Measurements from ENCODE around the gene ANKRD11. TPM values are rescaled to one million over a fixed set of nuclear protein-coding genes. Genes with fewer than 3 reads are reported as not detected.

Gene ANKRD11
- 47.0 and 54.2 TPM in 2 replicates for total RNA-seq (2014; rRNA removed; shearing (Covaris generic))
- 165 and 194 TPM in 2 replicates for polyA plus RNA-seq (2015; cell fraction: cytosol; rRNA removed)
- polyA plus RNA-seq (2015; cell fraction: nucleus; rRNA removed): 144 and 168 TPM in 2 replicates

- in situ Hi-C loops (cut with HindIII; ENCODE audit: low pct_unique_long_range_greater_than_20kb, low sequenced_read_pairs): no loop called here
Observed at GRCh38 chr16:89490439-89491237, at the start of gene ANKRD11. Gene ANKRD11, minus strand, starts transcription at chr16:89490561. Its CDS starts 173,542 bp downstream, at chr16:89317019.

GRCh38 chr16:89538286-89538685 lies 47.9 kb upstream of the ANKRD11 start:
- in situ Hi-C loops (cut with HindIII; ENCODE audit: low pct_unique_long_range_greater_than_20kb, low sequenced_read_pairs): no loop called here
- no peak for DNase-seq (ENCODE audit: low read depth, low spot score)

More at GRCh38 chr16:89490439-89491237, at the start of gene ANKRD11:
- DNase-seq (ENCODE audit: low read depth, low spot score): peak; percentile 99

GRCh38 chr16:89537549-89537925 lies 47.2 kb upstream of the ANKRD11 start:
- in situ Hi-C loops (cut with HindIII; ENCODE audit: low pct_unique_long_range_greater_than_20kb, low sequenced_read_pairs): no loop called here
- no peak for DNase-seq (ENCODE audit: low read depth, low spot score)

GRCh38 chr16:89536886-89537548 lies 46.7 kb upstream of the ANKRD11 start:
- in situ Hi-C loops (cut with HindIII; ENCODE audit: low pct_unique_long_range_greater_than_20kb, low sequenced_read_pairs): no loop called here

GRCh38 chr16:89536371-89536770 lies 46.0 kb upstream of the ANKRD11 start:
- no peak for DNase-seq (ENCODE audit: low read depth, low spot score)
- in situ Hi-C loops (cut with HindIII; ENCODE audit: low pct_unique_long_range_greater_than_20kb, low sequenced_read_pairs): no loop called here

More at GRCh38 chr16:89536886-89537548, 46.7 kb upstream of the ANKRD11 start:
- DNase-seq (ENCODE audit: low read depth, low spot score): no peak

DNA sequence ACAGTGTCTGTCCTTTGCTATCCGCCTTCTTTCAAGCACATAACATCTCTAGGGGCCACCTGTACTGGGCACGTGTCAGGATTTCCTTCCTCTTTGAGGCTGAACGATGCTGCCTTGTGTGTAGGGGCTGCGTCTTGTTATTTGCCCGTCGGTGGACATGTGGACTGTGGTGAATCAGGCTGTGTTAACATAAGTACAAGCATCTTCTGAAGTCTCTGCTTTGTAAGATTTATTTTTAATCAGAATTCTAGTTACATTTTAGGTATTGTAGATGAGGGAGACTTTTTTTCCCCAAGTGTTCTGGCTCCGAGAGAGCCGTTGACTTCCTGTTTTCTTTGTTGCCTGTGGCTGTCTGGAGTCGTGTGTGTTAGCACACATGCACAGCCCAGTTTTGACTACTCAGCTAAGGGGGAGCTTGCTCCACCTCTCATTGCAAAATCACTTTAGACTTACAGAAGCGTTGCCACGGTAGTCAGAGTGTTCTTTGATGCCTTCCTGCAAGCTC lies 43.9 kb upstream of the ANKRD11 start:
- no peak for DNase-seq (ENCODE audit: low read depth, low spot score)
- in situ Hi-C loops (cut with HindIII; ENCODE audit: low pct_unique_long_range_greater_than_20kb, low sequenced_read_pairs): no loop called here

DNA sequence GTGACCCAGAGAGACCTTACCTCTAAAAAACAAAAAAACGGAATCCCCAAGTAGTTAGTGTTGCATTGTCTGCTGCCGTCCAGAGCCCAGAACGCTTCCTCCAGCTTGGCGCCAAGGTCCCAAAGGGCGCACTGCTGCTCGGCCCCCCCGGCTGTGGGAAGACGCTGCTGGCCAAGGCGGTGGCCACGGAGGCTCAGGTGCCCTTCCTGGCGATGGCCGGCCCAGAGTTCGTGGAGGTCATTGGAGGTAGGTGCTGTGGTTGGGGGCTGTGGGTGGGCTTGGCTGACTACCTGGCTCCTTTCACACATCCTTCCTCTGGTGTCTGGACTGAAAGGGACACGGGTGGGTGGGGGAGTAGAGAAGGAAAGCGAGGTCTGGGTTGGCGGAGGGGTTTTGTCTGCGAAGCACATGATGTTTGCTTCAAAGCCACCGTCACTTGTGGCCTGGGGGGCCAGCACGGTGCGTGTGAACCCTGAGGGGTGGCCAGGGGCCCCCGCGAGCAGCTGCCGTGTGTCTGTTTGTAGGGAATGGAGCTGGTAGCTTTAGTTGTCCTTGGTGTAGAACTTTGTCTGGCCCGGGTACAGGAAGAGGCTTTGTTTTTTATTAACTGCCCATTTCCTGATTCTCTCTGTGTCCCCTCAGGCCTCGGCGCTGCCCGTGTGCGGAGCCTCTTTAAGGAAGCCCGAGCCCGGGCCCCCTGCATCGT lies 41.6 kb upstream of the ANKRD11 start:
- in situ Hi-C loops (cut with HindIII; ENCODE audit: low pct_unique_long_range_greater_than_20kb, low sequenced_read_pairs): no loop called here
- DNase-seq (ENCODE audit: low read depth, low spot score): no peak

DNA sequence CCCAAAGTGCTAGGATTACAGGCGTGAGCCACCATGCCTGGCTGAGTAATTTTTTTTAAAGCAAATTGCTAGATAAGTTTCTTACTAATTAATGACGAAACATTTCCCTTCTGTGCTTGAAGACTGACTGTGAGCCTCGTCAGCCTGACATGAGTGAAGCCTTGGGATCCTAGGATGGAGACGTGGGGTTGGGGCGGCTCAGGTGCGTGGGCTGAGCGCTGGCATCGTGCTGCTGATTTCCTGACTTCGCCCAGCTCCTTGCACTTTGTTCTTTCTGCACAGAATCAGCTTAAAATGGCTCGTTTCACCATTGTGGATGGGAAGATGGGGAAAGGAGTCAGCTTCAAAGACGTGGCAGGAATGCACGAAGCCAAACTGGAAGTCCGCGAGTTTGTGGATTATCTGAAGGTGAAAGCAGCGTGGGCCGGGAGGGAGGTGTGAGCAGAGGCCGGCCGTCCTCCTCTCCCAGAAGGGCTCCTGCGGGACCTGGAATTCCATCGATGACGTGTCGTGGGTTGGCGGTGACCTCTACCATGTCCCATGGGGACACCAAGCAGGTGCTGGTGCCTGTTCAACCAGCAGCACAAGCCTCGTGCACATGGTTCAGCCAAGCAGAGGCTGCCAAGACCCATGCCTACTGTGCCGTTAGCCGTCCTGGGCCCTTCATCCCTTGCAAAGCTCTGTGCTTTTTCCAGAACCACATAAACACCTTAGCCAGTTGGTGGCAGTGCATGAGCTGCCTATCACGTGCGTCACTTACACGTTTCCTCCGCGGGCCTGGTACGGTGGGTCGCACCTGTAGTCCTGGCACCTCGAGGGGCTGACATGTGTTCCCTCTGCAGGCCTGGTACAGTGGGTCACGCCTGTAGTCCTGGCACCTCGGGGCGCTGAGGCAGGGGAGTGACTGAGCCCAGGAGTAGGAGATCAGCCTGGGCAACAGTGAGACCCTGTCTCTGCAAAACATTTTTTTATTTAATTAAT lies 40.3 kb upstream of the ANKRD11 start:
- in situ Hi-C loops (cut with HindIII; ENCODE audit: low pct_unique_long_range_greater_than_20kb, low sequenced_read_pairs): no loop called here
- no peak for DNase-seq (ENCODE audit: low read depth, low spot score)

DNA sequence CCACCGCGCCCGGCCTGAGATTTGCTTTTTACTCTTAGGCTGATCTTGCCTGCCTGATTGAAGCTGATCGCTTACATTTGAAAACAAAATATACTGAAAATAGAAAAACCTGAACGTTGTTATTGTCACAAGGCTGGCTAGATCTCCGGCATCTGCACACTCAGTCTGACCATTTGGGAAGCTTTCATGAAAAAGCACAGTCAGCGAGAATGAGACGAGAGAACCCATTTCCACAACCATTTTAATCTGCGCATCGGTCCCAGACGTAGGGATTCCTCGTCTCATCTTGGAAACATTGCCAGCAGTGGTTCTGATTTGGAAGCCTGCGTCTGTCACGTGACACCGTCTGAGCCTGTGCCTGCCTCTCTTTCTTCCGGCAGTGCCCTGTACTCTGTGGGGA lies 38.7 kb upstream of the ANKRD11 start:
- DNase-seq (ENCODE audit: low read depth, low spot score): no peak
- in situ Hi-C loops (cut with HindIII; ENCODE audit: low pct_unique_long_range_greater_than_20kb, low sequenced_read_pairs): no loop called here

DNA sequence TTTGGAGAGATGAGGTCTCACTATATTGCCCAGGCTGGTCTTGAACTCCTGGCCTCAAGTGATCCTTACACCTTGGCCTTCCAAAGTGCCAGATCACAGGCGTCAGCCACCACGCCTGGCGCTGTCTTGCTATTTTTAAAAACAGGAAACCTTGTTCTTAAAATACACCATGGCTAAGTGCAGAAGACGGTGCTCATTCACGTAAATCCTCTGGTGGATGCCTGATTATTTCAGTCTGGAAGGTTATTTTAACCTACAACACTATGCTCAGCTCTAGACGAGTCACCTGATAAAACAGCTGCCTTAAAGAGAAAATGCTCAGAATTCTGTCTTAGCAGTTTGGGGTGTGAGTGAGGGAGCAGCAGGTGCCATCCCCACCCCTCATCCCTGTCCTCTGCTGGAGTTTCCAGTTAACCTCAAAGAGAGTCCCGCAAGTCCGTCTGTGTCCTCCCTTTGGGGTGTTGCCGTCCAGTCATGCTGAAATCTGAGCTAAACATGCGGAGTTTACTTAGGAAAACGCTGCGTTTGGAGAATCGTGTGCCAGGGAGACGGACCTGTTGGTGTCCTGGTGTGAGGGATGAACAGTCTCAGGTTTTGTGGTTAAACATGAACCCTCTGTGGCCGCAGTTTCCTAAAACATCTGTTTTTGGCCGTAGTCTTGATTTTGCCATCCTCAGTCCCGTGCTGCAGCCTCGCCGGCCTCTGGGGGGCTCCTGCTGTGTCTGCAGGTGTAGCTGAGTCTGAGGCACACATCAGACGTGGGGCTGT lies 35.0 kb upstream of the ANKRD11 start:
- in situ Hi-C loops (cut with HindIII; ENCODE audit: low pct_unique_long_range_greater_than_20kb, low sequenced_read_pairs): no loop called here
- DNase-seq (ENCODE audit: low read depth, low spot score): no peak

DNA sequence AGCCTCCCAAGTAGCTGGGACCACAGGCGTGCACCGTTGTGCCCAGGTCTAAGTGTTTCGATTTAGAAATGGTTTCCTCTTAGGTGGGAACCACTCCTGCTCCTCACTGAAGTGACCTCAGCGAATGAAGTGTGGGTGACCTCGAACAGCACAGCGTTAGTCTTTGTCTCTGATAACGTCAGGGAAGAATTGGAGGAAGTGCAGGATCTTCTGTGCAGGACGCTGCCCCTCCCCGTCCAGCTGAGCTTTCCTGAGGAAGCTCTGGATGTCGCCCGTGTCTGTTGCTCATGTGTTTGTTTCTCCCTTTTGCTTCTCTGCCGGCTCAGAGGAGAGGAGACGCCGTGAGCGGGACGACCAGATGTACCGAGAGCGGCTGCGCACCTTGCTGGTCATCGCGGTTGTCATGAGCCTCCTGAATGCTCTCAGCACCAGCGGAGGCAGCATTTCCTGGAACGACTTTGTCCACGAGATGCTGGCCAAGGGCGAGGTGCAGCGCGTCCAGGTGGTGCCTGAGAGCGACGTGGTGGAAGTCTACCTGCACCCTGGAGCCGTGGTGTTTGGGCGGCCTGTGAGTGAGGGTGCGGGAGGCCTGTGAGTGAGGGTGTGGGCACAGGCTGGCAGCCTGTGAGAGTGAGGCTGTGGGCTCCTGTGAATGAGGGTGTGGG lies 33.5 kb upstream of the ANKRD11 start:
- in situ Hi-C loops (cut with HindIII; ENCODE audit: low pct_unique_long_range_greater_than_20kb, low sequenced_read_pairs): no loop called here
- no peak for DNase-seq (ENCODE audit: low read depth, low spot score)

DNA sequence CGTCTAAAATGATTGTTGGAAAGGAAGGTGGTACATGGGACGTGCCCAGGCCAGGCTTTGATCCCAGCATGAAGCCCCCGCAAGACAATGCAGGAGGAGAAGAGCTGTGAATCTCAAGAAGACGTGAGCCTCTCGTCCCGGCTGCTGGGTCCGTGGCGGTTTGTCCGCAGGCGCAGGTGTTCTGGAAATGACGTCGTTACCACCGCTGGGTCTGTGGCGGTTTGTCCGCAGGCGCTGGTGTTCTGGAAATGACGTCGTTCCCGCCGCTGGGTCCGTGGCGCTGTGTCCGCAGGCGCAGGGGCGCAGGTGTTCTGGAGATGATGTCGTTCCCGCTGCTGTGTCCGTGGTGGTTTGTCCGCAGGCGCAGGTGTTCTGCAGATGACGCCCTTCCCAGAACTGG lies 31.9 kb upstream of the ANKRD11 start:
- in situ Hi-C loops (cut with HindIII; ENCODE audit: low pct_unique_long_range_greater_than_20kb, low sequenced_read_pairs): no loop called here
- DNase-seq (ENCODE audit: low read depth, low spot score): no peak

DNA sequence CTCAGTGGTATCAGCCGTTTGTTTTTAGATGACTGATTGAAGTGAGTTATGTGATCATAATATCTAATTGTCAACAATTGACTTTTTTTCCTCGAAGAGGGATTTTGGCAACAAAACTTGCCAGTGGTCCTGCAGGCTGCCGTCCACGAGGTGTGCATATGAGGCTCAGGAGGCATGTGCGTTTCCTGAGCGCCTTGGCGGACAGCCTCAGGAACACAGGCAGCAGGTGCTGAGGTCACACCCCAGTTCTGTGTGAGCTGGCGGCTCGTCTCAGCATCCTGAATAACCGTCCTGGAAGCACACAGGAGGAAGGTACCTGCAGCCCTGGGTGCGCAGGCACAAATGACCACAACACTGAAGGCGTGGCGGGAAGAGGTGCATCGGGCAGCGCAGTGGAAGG lies 29.5 kb upstream of the ANKRD11 start:
- no peak for DNase-seq (ENCODE audit: low read depth, low spot score)
- in situ Hi-C loops (cut with HindIII; ENCODE audit: low pct_unique_long_range_greater_than_20kb, low sequenced_read_pairs): no loop called here

GRCh38 chr16:89517128-89517527 lies 26.8 kb upstream of the ANKRD11 start:
- no peak for DNase-seq (ENCODE audit: low read depth, low spot score)
- in situ Hi-C loops (cut with HindIII; ENCODE audit: low pct_unique_long_range_greater_than_20kb, low sequenced_read_pairs): no loop called here

DNA sequence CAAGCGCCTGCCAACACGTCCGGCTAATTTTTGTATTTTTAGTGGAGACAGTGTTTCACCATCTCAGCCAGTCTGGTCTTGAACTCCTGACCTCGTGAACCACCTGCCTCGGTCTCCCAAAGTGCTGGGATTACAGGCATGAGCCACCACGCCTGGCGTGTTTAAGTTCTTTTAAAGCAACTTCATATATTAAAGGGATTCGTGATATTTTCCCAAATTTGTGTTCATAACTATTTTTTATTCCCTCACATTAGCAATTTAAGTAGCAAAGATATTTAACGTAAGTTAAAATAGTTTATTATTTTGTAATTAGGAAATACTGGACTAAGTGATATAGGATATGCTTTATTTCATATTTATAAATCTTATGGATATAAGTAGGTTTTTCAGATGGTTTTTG lies 22.1 kb upstream of the ANKRD11 start:
- in situ Hi-C loops (cut with HindIII; ENCODE audit: low pct_unique_long_range_greater_than_20kb, low sequenced_read_pairs): no loop called here
- DNase-seq (ENCODE audit: low read depth, low spot score): no peak

- DNase-seq (ENCODE audit: low read depth, low spot score): no peak
- in situ Hi-C loops (cut with HindIII; ENCODE audit: low pct_unique_long_range_greater_than_20kb, low sequenced_read_pairs): no loop called here
Observed at GRCh38 chr16:89511374-89511773, 21.0 kb upstream of the ANKRD11 start.

Measured in SK-MEL-5 (cell line).